WI38 (cell line): ENCODE results near the gene TTLL10.

ENCODE experiments used
- H3K4me3 ChIP-seq: 2 replicates; pipeline ENCODE4 v1.5.1; 2011; ENCODE audit warnings: low read depth, mild to moderate bottlenecking, control low read depth, low read length
- TF ChIP-seq, protein P1 (sequence below): IDR thresholded peaks from 2 replicates; pipeline ENCODE4 v1.5.1; 2012; ENCODE audit warnings: low read depth, mild to moderate bottlenecking, control low read depth, low read length

Gene TTLL10

DNA sequence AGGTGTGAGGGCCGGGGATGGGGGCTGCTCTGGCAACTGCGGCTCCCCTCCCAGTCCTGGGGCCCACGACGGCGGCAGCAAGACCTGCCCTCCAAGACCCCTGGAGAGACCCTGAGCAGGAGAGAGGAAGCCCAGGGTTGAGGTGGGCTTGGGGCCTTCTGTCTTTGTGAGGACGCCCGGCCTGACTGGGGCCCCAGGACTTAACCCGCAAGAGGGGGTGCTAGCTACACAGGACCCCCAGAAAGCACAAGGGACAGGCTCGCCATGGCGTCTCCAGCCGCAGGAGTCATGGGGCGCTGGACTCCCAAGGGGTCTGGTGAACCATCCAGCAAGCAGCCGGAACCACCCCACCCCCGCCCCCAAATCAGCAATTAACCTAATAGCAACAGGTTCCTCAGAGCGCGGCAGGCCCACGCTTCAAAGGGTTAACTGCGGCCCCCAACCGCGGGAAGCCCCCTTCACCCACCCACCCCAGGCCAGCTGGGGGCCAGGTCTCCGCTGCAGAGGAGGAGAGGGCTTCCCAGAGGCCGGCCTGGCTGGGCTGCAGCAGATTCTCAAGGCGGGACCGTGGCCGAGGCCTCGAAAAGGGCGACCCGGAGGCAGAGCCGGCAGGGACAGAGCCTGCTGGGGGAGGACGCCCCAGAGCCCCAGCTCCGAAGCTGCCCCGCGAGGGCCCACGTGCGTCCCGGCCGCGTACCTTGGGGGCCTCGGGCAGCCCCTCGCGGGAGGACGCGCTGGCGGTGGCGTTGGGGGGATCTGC is 72.3 kb downstream of the TTLL10 start:
- no peak overlapping the region for H3K4me3 ChIP-seq
- TF ChIP-seq, protein P1, sequence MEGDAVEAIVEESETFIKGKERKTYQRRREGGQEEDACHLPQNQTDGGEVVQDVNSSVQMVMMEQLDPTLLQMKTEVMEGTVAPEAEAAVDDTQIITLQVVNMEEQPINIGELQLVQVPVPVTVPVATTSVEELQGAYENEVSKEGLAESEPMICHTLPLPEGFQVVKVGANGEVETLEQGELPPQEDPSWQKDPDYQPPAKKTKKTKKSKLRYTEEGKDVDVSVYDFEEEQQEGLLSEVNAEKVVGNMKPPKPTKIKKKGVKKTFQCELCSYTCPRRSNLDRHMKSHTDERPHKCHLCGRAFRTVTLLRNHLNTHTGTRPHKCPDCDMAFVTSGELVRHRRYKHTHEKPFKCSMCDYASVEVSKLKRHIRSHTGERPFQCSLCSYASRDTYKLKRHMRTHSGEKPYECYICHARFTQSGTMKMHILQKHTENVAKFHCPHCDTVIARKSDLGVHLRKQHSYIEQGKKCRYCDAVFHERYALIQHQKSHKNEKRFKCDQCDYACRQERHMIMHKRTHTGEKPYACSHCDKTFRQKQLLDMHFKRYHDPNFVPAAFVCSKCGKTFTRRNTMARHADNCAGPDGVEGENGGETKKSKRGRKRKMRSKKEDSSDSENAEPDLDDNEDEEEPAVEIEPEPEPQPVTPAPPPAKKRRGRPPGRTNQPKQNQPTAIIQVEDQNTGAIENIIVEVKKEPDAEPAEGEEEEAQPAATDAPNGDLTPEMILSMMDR: no peak

- TF ChIP-seq, protein P1: no peak
These were observed 73.1 kb downstream of the TTLL10 start, which contains the start of gene C1QTNF12 for GRCh38 chr1:1246577-1247340. TSS of gene C1QTNF12 (minus strand) at chr1:1246722. CDS start at chr1:1246690, 32 bp downstream.

DNA sequence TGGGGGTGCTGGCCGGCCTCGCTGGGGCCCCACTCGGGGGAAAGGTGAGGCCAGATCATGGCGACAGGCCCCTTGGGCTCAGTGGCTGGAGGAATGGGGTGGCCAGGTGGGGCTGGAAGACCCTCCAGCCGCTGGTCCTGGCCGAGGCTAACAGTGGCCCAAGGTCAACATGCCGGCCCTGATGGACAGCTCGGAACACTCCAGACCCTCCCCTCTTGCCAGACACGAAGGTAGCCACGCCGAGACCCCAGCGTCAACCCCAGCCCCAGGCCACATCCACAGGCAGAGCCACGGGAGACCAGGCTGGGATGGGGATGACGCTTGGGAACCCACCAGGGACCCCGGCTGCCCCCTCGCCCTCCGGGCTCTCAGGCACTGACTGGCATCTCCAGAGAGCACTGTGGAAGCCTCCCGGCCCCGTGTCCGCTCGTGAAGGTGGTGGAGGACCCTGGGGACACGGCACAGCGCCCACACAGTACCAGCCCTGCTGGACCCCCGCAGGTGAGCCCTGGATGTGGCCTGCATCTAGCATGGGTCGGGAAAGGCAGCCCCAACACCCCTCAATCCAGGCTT is 73.7 kb downstream of the TTLL10 start:
- TF ChIP-seq, protein P1: no peak
- no peak overlapping the region for H3K4me3 ChIP-seq

More at GRCh38 chr1:1246577-1247340, 73.1 kb downstream of the TTLL10 start, which contains the start of gene C1QTNF12:
- no peak within 1 kb of the TSS for H3K4me3 ChIP-seq
